H1 (cell line): ENCODE data around the gene SRPK3. TPM values are rescaled to one million over a fixed set of nuclear protein-coding genes. Genes with fewer than 3 reads are reported as not detected.

Source experiments
- E2F6 ChIP-seq: IDR thresholded peaks from 2 replicates; pipeline ENCODE4 v1.6.1; 2012; ENCODE audit warnings: inconsistent platforms
- GTF2F1 ChIP-seq: IDR thresholded peaks from 2 replicates; pipeline ENCODE4 v1.6.1; 2012; ENCODE audit warnings: low read depth, low read length, improper control_type of control experiment, borderline replicate concordance
- HDAC6 ChIP-seq: IDR thresholded peaks from one replicate; pipeline ENCODE4 v1.7.1; 2012; ENCODE audit warnings: low read depth, mild to moderate bottlenecking, inconsistent platforms, low read length, moderate library complexity
- polyA plus RNA-seq, 7 experiments: library from polyadenylated mRNA; depleted of rRNA in 3 of 7; stranded (reverse) in 5 of 7; unstranded in 2 of 7; fragments of >200 nt in 5 of 7; fragments of 200-250 nt in 2 of 7; gene quantifications; 1 replicate in 5 of 7; 2 replicates in 1 of 7; 4 replicates in 1 of 7; pipeline versions ENCODE4 v1.2.1 to v1.2.3, GENCODE V29; 2011 to 2013; ENCODE audit warnings: missing spikeins in 2 of 7, mixed read lengths in 2 of 7
- total RNA-seq: library from RNA; stranded (reverse); fragmentation: NEBNext Ultra II Directional; extraction: Animal tissue kit (Norgen Biotek cat#: 25700); gene quantifications from 2 replicates; pipeline ENCODE4 v1.2.1, GENCODE V29; 2021

SRPK3 gene
- total and polyA plus RNA-seq, 2 of the 8 experiments (the other 6 are each of a cell fraction or from before 2014, with no cell fraction given), result not detected

DNA sequence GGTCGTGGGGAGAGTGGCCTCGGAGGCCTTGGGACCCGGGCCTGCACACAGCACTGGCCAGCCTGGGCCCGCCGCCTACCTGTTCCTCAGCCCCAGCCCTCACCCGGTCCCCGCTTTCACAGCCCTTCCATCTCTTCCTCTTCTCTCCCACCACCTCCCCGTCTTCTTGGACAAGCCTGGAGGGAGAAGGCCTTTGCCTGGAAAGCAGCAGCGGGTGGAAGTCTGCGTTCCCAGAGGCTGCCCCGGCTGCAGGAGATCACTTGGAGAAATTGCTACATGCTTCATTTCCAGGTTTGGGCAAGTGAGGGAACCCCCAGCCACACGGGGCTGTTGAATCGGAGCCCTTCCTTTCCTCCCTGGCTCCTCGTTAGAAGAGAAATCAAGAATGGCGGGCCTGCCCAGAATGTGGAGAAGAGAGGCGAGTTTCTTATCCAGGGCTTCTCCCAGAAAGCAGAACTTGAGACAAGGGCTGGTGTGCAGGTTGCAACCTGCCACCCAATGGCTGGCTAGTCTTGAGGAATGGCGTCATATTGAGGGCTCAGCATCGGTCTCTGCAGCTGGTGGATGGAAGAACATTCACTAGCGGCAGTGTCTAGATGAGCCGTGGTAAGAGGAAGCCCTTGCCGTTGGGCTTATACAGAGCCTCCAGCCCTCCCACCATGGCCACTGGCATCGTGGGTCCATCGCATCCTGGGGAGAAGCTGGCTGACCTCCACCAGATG, 50.7 kb downstream of the SRPK3 start (continued):
- TF ChIP-seq E2F6 (no peak), GTF2F1 (no peak), HDAC6 (no peak)
